ENCODE results near the gene KNL1.

KNL1 gene

GRCh38 chr15:40597024-40597423, 3.0 kb downstream of the KNL1 start:
- H3K18ac ChIP-seq (ENCODE audit: low read length) = no peak overlapping the region
- no peak overlapping the region for H2AK5ac ChIP-seq (ENCODE audit: low read length)
- H3K27ac ChIP-seq (ENCODE audit: low read depth, low read length) = no peak overlapping the region
- no peak overlapping the region for H3K23ac ChIP-seq (ENCODE audit: low read length)
- H3K4ac ChIP-seq (ENCODE audit: low read depth, low read length) = no peak overlapping the region
- H3K4me3 ChIP-seq (ENCODE audit: low read length) = no peak overlapping the region
- no CpG with 5 or more reads among the region's 2 CpGs for WGBS (ENCODE audit: extremely low coverage, insufficient coverage, low lambda C conversion rate)
- H4K5ac ChIP-seq (ENCODE audit: low read length) = no peak overlapping the region
- no peaks in the 10 kb centered on the region for H3K4me1 ChIP-seq (ENCODE audit: control insufficient read depth, low read depth, low read length)
- H2BK5ac ChIP-seq (ENCODE audit: low read length) = no peak overlapping the region
- no peaks in the 10 kb centered on the region for H3K36me3 ChIP-seq (ENCODE audit: control insufficient read depth, insufficient read depth, low read length)
- H2BK15ac ChIP-seq (replicated peaks; ENCODE audit: low read depth) = no peak overlapping the region
- H3K79me1 ChIP-seq (ENCODE audit: low read length) = peaks cover 8% of the 10 kb centered on the region
- H3K27me3 ChIP-seq (ENCODE audit: insufficient read depth, low read length, poor library complexity) = no peaks in the 10 kb centered on the region
- no peak overlapping the region for H3K9ac ChIP-seq (ENCODE audit: low read length)
- H3K56ac ChIP-seq (ENCODE audit: low read length) = no peak overlapping the region
- no peak overlapping the region for H2BK120ac ChIP-seq (ENCODE audit: low read depth, low read length)
- H3K4me2 ChIP-seq (ENCODE audit: low read length) = no peak overlapping the region
- peaks cover 2% of the 10 kb centered on the region for H3K79me2 ChIP-seq (ENCODE audit: control insufficient read depth, insufficient read depth, low read length)
- no peak overlapping the region for H4K8ac ChIP-seq (ENCODE audit: low read depth, low read length)
- DNase-seq = no peak

GRCh38 chr15:40598126-40598525, 4.1 kb downstream of the KNL1 start:
- H3K79me1 ChIP-seq (ENCODE audit: low read length) = peaks cover 8% of the 10 kb centered on the region
- H3K4me1 ChIP-seq (ENCODE audit: control insufficient read depth, low read depth, low read length) = no peaks in the 10 kb centered on the region
- whole genome bisulfite sequencing (ENCODE audit: extremely low coverage, insufficient coverage, low lambda C conversion rate) = no CpG with 5 or more reads among the region's 3 CpGs
- no peak overlapping the region for H2BK5ac ChIP-seq (ENCODE audit: low read length)
- H3K4me3 ChIP-seq (ENCODE audit: low read length) = no peak overlapping the region
- H3K36me3 ChIP-seq (ENCODE audit: control insufficient read depth, insufficient read depth, low read length) = no peaks in the 10 kb centered on the region
- no peak overlapping the region for H2AK5ac ChIP-seq (ENCODE audit: low read length)
- H3K4ac ChIP-seq (ENCODE audit: low read depth, low read length) = no peak overlapping the region
- H3K23ac ChIP-seq (ENCODE audit: low read length) = no peak overlapping the region
- H3K27me3 ChIP-seq (ENCODE audit: insufficient read depth, low read length, poor library complexity) = no peaks in the 10 kb centered on the region
- H3K4me2 ChIP-seq (ENCODE audit: low read length) = no peak overlapping the region
- H3K27ac ChIP-seq (ENCODE audit: low read depth, low read length) = no peak overlapping the region
- H2BK120ac ChIP-seq (ENCODE audit: low read depth, low read length) = no peak overlapping the region
- H4K5ac ChIP-seq (ENCODE audit: low read length) = no peak overlapping the region
- no peak overlapping the region for H4K8ac ChIP-seq (ENCODE audit: low read depth, low read length)
- no peak for DNase-seq
- H3K9ac ChIP-seq (ENCODE audit: low read length) = no peak overlapping the region
- H3K79me2 ChIP-seq (ENCODE audit: control insufficient read depth, insufficient read depth, low read length) = peaks cover 2% of the 10 kb centered on the region
- no peak overlapping the region for H3K56ac ChIP-seq (ENCODE audit: low read length)
- no peak overlapping the region for H3K18ac ChIP-seq (ENCODE audit: low read length)
- no peak overlapping the region for H2BK15ac ChIP-seq (replicated peaks; ENCODE audit: low read depth)

DNA sequence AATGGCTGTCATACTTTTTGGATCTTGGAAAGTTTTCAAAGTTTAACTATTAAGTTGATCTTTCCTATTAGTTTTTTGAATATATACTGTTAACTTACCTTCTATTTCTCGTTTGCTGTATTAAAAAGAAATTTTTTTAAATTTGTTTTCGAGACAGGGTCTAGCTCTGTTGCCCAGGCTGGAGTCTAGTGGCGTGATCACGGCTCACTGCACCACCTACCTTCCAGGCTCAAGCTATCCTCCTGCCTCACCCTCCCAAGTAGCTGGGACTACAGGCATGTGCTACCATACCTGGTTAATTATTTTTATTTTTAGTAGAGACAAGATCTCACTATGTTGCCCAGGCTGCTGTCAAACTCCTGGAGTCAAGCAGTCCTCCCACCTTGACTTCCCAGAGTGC, 4.6 kb downstream of the KNL1 start:
- Histone ChIP-seq H3K79me1 (ENCODE audit: low read length) (peaks cover 8% of the 10 kb centered on the region), H2BK15ac (replicated peaks; ENCODE audit: low read depth) (no peak overlapping the region), H2BK5ac (ENCODE audit: low read length) (no peak overlapping the region), H3K27me3 (ENCODE audit: insufficient read depth, low read length, poor library complexity) (no peaks in the 10 kb centered on the region), H3K4me2 (ENCODE audit: low read length) (no peak overlapping the region), H3K9ac (ENCODE audit: low read length) (no peak overlapping the region), H3K4me1 (ENCODE audit: control insufficient read depth, low read depth, low read length) (no peaks in the 10 kb centered on the region), H3K27ac (ENCODE audit: low read depth, low read length) (no peak overlapping the region), H4K5ac (ENCODE audit: low read length) (no peak overlapping the region), H3K4me3 (ENCODE audit: low read length) (no peak overlapping the region), H4K8ac (ENCODE audit: low read depth, low read length) (no peak overlapping the region), H3K23ac (ENCODE audit: low read length) (no peak overlapping the region), H3K18ac (ENCODE audit: low read length) (no peak overlapping the region), H3K79me2 (ENCODE audit: control insufficient read depth, insufficient read depth, low read length) (peaks cover 2% of the 10 kb centered on the region), H3K4ac (ENCODE audit: low read depth, low read length) (no peak overlapping the region), H3K56ac (ENCODE audit: low read length) (no peak overlapping the region), H3K36me3 (ENCODE audit: control insufficient read depth, insufficient read depth, low read length) (no peaks in the 10 kb centered on the region), H2BK120ac (ENCODE audit: low read depth, low read length) (no peak overlapping the region), H2AK5ac (ENCODE audit: low read length) (no peak overlapping the region)
- no CpG with 5 or more reads among the region's 4 CpGs for WGBS (ENCODE audit: extremely low coverage, insufficient coverage, low lambda C conversion rate)
- DNase-seq = no peak

DNA sequence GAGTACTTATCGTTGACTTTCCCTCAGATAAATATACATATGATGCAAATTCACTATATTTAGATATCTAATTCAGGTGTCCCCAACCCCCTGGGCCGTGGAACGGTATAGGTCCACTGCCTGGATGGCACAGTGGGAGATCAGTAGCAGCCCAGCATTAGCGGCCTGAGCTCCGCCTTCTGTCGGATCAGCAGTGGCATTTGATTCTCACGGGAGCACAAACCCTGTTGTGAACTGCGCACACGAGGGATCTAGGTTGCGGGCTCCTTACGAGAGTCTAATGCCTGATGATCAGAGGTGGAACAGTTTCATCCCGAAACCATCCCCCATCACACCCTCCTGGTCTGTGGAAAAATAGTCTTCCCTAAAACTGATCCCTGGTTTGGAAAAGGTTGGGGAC, 6.9 kb downstream of the KNL1 start:
- Histone ChIP-seq H3K4ac (ENCODE audit: low read depth, low read length) (no peak overlapping the region), H3K4me1 (ENCODE audit: control insufficient read depth, low read depth, low read length) (no peaks in the 10 kb centered on the region), H4K8ac (ENCODE audit: low read depth, low read length) (no peak overlapping the region), H3K4me3 (ENCODE audit: low read length) (no peak overlapping the region), H3K27ac (ENCODE audit: low read depth, low read length) (no peak overlapping the region), H4K5ac (ENCODE audit: low read length) (no peak overlapping the region), H2BK5ac (ENCODE audit: low read length) (no peak overlapping the region), H3K4me2 (ENCODE audit: low read length) (no peak overlapping the region), H3K79me2 (ENCODE audit: control insufficient read depth, insufficient read depth, low read length) (peaks cover 2% of the 10 kb centered on the region), H3K79me1 (ENCODE audit: low read length) (peaks cover 7% of the 10 kb centered on the region), H3K9ac (ENCODE audit: low read length) (no peak overlapping the region), H3K18ac (ENCODE audit: low read length) (no peak overlapping the region), H2BK120ac (ENCODE audit: low read depth, low read length) (no peak overlapping the region), H3K23ac (ENCODE audit: low read length) (no peak overlapping the region), H3K56ac (ENCODE audit: low read length) (no peak overlapping the region), H2AK5ac (ENCODE audit: low read length) (no peak overlapping the region), H3K36me3 (ENCODE audit: control insufficient read depth, insufficient read depth, low read length) (no peaks in the 10 kb centered on the region), H2BK15ac (replicated peaks; ENCODE audit: low read depth) (no peak overlapping the region), H3K27me3 (ENCODE audit: insufficient read depth, low read length, poor library complexity) (no peaks in the 10 kb centered on the region)
- WGBS (ENCODE audit: extremely low coverage, insufficient coverage, low lambda C conversion rate) = no CpG with 5 or more reads among the region's 12 CpGs
- DNase-seq = peak; percentile 14

DNA sequence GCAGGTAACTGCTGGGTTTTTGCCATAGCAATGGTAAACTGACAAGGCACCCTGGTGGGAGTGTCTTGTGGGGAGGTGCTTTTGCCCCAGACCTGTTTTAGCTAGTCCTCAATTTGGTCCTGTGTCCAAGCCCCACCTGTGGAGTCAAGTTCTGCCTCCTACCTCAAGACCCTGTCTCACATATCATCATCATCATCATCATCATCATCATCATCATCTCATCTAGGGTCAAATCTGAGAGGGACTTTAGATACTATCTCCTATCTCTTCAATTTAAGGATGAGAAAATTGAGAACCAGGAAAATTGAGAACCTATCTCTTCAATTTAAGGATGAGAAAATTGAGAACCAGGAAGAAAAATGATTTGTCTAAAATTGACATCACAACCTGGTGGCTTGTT, 9.9 kb downstream of the KNL1 start:
- Histone ChIP-seq H3K4ac (ENCODE audit: low read depth, low read length) (no peak overlapping the region), H3K9ac (ENCODE audit: low read length) (no peak overlapping the region), H2BK120ac (ENCODE audit: low read depth, low read length) (no peak overlapping the region), H3K27me3 (ENCODE audit: insufficient read depth, low read length, poor library complexity) (no peaks in the 10 kb centered on the region), H3K27ac (ENCODE audit: low read depth, low read length) (no peak overlapping the region), H3K79me2 (ENCODE audit: control insufficient read depth, insufficient read depth, low read length) (no peaks in the 10 kb centered on the region), H2BK15ac (replicated peaks; ENCODE audit: low read depth) (no peak overlapping the region), H3K4me2 (ENCODE audit: low read length) (no peak overlapping the region), H3K4me3 (ENCODE audit: low read length) (no peak overlapping the region), H4K8ac (ENCODE audit: low read depth, low read length) (no peak overlapping the region), H2AK5ac (ENCODE audit: low read length) (no peak overlapping the region), H2BK5ac (ENCODE audit: low read length) (no peak overlapping the region), H3K23ac (ENCODE audit: low read length) (no peak overlapping the region), H3K4me1 (ENCODE audit: control insufficient read depth, low read depth, low read length) (no peaks in the 10 kb centered on the region), H4K5ac (ENCODE audit: low read length) (no peak overlapping the region), H3K79me1 (ENCODE audit: low read length) (peaks cover 4% of the 10 kb centered on the region), H3K56ac (ENCODE audit: low read length) (no peak overlapping the region), H3K36me3 (ENCODE audit: control insufficient read depth, insufficient read depth, low read length) (no peaks in the 10 kb centered on the region), H3K18ac (ENCODE audit: low read length) (no peak overlapping the region)
- DNase-seq = no peak

DNA sequence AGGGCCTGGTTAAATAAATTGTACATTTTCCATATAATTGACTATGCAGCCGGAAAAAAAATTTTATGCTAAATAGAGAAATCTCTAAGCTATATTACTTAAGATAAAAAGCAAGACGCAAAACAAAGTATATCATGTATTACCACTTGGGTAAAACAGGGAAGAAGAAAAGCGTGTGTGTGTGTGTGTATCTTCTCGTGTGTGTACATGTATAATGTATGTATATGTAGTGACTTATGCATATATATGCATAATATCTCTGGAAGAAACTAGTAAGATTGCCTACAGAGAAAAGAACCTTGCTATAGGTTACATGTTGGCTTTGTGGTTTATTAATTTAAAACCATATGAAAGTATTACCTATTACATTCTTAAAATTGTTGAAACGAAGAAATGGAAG, 19.0 kb downstream of the KNL1 start:
- Histone ChIP-seq H2AK5ac (ENCODE audit: low read length) (no peak overlapping the region), H3K79me1 (ENCODE audit: low read length) (no peaks in the 10 kb centered on the region), H3K27ac (ENCODE audit: low read depth, low read length) (no peak overlapping the region), H3K79me2 (ENCODE audit: control insufficient read depth, insufficient read depth, low read length) (no peaks in the 10 kb centered on the region), H2BK120ac (ENCODE audit: low read depth, low read length) (no peak overlapping the region), H3K56ac (ENCODE audit: low read length) (no peak overlapping the region), H3K4me3 (ENCODE audit: low read length) (no peak overlapping the region), H3K9ac (ENCODE audit: low read length) (no peak overlapping the region), H3K23ac (ENCODE audit: low read length) (no peak overlapping the region), H4K5ac (ENCODE audit: low read length) (no peak overlapping the region), H2BK15ac (replicated peaks; ENCODE audit: low read depth) (no peak overlapping the region), H4K8ac (ENCODE audit: low read depth, low read length) (no peak overlapping the region), H3K18ac (ENCODE audit: low read length) (no peak overlapping the region), H3K4me1 (ENCODE audit: control insufficient read depth, low read depth, low read length) (no peaks in the 10 kb centered on the region), H3K4ac (ENCODE audit: low read depth, low read length) (no peak overlapping the region), H3K36me3 (ENCODE audit: control insufficient read depth, insufficient read depth, low read length) (no peaks in the 10 kb centered on the region), H3K4me2 (ENCODE audit: low read length) (no peak overlapping the region), H3K27me3 (ENCODE audit: insufficient read depth, low read length, poor library complexity) (no peaks in the 10 kb centered on the region), H2BK5ac (ENCODE audit: low read length) (no peak overlapping the region)
- no peak for DNase-seq
- no CpG with 5 or more reads among the region's 5 CpGs for WGBS (ENCODE audit: extremely low coverage, insufficient coverage, low lambda C conversion rate)

Data from mesendoderm (in vitro differentiated cells).